Islet of Langerhans (tissue), 1 donor: ENCODE data around the gene MRPS7.

Experiments
- FAIRE-seq: peaks from one replicate; lab custom pipeline; 2011; peaks lifted over from hg19 to GRCh38; lab: Jason Lieb, UNC

MRPS7 gene

DNA sequence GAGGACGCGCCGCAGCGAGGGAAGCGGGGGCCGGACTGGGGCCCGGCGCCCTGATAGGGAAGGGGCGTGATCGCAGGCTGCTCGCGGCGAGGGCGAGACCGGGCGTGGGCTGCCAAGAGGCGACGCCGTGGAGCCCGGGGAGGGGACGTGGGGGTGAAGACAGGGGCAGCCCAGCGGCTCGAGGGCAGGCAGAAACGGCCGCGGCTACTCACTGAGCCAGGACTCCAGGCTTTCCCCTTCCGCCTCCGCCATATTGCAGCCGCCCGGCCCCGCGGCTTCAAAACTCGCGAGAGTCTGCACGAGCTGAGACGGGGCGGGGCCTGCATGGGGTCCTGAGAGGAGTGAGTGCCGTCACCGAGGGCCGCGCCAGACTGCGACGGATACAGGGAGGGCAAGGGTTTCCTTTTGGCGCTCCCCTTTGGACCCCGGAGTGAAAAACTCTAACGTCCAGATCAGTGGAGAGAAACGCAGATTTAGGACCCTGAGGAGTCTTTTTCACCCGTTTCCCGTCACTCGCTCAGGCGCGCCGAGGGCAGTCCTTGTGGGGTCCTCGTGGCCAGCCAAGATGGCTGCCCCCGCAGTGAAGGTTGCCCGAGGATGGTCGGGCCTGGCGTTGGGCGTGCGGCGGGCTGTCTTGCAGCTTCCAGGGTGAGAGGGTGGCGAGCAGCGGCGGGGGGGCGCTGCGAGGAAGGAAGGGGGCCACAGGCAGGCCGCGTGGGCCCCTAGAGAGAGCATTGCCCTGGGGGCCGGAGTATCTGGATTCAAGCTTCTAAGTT lies at the start of gene MRPS7, which contains the start of gene GGA3:
Gene MRPS7 (plus strand): TSS at position 544 of the 776 bp plus-strand sequence. CDS start 22 bp downstream, at position 566.
Gene GGA3 (minus strand): TSS at position 271 of the 776 bp plus-strand sequence. CDS start 19 bp downstream, at position 252.
- FAIRE-seq = no peak

DNA sequence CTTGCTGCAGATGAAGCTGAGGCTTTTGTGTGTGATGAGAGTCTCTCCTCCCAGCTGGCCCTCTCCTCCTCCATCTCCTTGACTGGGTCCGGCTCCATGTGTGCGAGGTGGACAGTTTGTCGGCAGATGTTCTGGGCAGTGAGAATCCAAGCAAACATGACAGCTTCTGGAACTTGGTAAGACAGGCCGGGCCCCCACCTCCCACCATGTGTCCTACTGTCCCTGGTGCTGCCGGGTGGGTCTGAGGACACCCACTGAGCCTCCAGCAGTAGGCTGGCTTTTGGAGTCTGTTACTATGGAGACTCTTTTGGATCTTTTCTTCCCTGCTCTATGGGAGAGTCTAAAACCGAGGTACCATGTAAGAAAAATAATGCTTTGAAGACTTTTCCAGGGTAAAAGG lies 43.5 kb upstream of the MRPS7 start:
- FAIRE-seq = no peak

DNA sequence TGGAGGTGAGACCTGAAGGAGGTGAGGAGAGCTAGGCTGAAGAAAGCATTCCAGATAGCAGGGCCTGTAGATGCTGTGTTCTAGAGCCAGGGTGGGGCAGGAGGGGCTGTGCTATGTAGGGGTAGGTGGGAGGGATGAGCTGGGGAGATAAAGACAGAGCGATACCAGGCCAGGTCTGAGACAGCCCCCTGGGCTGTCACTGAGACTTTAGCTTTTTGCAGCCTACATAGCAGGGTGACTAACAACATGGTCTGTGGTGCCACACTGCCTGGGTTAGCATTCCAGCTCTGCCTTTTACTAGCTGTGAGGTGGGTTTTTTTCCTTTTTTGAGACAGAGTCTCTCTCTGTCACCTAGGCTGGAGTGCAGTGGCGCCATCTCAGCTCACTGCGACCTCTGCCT lies 41.9 kb upstream of the MRPS7 start:
- FAIRE-seq = no peak

DNA sequence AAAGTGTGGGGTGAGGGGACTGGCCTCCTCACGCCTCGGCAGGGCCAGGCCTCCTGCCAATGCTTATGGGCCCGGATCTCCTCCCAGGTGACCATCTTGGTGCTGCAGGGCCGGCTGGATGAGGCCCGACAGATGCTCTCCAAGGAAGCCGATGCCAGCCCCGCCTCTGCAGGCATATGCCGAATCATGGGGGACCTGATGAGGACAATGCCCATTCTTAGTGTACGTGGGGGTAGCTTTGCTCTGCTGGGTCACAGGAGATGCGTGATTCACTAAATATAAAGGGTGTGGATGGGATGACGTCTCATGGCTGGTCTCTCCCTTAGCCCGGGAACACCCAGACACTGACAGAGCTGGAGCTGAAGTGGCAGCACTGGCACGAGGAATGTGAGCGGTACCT lies 36.7 kb upstream of the MRPS7 start:
- FAIRE-seq = no peak

DNA sequence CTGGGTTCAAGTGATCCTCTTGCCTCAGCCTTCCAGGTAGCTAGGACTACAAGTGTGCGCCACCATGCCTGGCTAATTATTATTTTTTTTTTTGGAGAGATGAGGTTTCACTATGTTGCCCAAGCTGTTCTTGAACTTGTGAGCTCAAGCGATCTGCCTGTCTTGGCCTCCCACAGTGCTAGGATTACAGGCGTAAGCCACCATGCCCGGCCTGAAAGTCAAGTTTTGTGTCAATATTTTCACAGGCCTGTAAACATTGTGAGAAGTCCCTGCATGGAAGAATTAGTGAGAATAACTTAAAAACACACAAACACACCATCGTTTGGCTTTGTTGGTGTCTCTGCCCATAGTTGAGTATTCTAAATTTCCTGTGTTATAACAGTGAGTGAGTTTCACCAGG lies 34.0 kb upstream of the MRPS7 start:
- no peak for FAIRE-seq

DNA sequence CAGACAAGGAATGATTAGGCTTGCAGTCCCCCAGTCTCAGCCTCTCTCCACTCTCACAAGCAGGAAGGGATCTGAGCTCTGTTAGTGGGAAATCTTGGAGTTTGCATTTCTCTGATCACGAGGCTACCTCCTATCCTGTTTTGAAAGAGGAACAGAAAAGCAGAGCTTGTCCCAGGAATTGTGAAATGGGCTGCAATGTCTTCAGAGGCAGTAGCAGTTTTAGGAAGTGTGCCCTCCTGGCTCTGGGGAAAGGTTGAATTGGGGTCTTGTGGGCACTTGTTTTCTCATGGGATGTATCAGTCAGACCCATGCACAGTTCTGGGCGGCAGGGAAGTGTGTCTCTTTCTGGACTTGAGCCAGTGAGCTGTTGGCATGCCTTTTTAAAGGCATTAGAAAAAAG lies 33.4 kb upstream of the MRPS7 start:
- no peak for FAIRE-seq

DNA sequence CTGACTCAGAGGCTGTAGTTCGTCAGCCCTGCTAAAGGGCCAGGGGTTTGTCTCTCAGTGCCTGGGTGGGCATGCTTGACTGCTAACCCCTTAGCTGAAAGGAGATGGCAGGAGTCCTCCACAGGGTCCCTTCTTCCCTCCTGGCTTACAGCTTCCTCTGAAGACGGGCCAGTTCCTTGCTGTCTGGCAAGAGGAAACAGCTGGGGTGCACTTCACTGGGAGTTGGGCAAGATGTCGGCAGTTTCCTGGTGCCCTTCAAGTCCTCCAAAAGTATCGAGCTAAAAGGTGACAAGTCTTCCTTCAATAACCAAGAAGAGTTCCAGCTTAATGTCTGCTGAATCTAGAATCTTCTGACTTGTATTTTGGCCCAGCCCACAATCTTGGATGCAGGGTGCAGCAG lies 32.8 kb upstream of the MRPS7 start:
- FAIRE-seq = no peak

DNA sequence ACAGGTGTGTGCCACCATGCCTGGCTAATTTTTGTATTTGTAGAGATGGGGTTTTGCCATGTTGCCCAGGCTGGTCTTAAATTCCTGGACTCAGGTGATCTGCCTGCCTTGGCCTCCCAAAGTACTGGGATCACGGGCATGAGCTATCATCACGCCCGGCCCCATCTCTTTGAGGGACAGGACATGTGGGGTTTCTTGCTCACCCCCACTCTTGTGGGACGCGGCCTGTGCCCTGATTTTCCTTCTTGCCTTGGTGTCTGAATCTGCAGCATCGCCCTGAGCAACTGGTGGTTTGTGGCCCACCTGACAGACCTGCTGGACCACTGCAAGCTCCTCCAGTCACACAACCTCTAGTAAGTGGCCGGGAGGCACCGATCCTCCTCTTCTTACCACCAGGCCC lies 30.6 kb upstream of the MRPS7 start:
- no peak for FAIRE-seq

DNA sequence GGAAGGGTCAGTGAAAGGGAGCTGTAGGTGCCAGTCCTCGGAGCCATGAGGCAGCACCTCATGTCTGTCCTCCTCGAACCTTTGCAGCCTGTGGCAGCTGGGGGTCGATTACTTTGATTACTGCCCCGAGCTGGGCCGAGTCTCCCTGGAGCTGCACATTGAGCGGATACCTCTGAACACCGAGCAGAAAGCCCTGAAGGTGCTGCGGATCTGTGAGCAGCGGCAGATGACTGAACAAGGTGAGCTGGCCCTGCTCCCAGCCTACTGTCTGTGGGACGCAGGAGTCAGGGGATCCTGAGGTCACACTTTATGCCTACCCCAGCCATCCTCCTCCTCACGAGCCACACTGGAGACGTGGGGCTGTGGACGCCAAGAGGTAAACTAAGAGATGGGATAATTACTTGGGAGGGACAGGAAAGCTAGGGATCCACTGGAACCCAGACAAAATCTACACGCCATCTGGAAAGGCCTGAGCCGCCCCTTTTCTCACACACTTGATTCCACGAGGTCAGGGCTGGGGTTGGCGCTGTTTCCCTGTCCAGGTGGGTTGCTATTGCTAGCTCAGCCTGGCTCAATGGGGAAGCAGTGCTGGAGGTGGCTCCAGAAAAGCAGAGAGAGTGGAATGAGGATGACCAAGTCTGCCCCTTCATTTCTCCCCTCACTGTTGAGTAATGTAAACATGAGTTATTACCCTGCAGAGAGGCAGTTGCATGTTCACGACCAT lies 29.8 kb upstream of the MRPS7 start:
- FAIRE-seq = no peak

DNA sequence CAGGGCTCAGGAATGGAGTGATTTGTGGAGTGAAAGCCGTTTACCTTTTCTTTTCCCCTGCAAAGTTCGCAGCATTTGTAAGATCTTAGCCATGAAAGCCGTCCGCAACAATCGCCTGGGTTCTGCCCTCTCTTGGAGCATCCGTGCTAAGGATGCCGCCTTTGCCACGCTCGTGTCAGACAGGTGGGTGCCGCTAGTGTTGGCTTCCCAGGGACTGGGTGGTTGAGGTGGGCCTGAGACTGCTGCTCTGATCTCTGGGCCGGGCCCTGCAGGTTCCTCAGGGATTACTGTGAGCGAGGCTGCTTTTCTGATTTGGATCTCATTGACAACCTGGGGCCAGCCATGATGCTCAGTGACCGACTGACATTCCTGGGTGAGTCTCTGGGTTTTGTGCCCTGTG lies 28.9 kb upstream of the MRPS7 start:
- FAIRE-seq = no peak

DNA sequence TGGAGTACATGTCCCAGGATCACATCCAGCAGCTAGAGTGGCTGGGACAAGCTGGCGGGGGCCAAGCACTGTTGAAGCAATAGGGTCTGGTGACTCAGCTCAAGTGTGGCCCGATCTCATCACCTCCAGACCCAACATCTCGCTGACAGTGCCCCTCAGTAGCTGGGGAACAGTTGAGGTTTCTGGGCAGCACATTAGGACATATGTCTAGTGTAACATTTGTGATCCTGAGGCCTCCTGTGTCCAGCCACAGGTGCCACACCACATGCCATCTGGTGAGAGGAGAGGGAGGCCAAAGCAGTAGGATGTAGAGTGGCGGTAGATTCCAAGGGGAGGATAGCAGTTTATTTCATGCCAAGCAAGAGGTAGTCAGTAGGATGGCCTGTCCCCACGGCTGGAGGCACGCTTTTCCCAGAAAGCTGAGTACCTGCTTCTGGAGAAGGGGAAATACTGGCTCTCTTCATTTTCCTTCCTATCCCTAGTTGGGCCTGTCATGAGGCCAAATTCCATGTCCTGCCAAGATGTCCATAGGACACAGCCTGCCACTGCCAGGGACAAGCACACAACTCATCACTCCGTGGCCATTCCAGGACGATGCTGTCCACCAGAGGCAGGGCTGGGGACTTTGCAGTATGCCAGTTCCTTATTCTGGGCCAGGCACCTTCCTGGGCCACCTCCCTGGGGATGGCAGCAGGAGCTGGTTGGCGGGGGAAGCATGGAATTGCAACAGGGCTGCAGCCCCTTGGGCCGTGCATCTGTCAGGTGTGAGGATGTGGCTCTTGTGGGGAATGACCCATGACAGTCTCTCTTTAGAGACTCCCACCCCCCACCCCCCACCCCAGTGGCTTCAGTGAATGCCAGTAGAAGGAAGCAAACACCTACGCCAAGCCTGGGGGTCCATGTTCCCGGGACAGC lies 24.3 kb upstream of the MRPS7 start:
- no peak for FAIRE-seq

DNA sequence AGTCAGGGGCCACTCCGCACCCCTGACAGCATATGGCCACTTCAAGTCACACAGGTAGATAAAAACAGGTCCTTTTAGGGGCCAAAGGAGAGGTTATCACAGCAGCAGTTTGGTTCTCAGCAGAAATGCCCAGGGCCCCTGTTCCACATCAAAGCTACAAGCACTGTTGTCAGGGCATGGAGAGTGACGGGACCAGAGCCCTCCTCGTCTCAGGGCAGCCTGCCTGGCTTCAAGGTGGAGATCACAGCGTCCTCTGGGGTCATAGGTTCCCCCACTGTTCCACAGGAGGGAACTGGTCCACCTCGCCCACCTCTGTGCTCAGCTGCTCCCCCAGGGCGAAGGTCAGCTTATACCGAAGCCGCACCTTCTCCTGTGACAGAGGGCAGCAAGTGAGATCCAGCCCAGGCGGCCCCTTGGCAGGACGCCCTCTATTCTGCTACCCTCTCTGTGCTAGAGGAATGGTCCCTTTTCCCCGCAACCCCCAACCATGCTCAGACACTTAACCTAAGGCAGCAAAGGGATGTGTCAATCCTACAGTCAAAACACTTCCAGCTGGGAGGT lies 23.6 kb upstream of the MRPS7 start:
- FAIRE-seq = no peak

DNA sequence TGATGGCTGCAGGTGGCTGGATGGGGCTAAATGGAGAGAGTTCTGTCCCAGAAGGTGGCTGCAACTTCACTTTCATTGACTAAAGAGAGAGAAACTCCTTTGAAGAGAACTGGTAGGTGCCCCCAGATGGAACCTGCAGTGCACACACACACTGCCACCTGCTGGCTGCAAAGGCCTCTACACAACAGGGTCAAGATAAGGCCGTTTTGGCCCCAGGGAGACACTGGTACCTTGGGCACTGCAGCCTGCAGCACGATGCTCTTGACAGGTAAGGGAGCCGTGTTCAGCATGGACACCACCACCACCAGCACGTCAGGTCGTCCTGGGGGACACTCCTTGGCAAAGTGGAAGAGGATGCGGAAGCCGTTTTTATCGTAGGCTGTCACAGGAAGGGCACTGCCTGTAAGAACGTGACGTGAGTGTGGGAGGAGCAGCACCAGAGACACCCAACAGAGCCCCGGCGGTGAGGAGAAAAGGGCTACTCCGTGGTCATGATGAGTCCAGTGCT lies 22.9 kb upstream of the MRPS7 start:
- FAIRE-seq = no peak

DNA sequence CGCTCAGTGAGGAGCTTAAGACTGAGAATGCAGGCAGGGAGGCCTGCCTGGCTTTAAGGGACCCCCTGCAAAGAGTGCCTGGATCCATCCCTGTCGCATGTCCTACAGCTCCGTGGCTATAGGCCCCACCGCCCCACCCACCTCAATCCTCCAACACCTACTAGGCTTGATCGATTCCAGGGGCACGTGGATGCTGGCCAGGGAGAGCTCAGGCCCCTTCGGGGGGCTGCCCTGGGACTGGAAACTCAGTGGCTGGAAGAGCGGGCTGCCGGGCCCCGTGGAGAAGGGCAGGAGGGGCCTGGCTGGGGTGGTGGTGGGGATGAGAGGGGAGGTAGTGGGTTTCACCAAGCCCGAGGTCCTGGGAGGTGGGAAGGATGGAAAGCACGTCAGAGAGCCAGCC lies 22.5 kb upstream of the MRPS7 start:
- no peak for FAIRE-seq

DNA sequence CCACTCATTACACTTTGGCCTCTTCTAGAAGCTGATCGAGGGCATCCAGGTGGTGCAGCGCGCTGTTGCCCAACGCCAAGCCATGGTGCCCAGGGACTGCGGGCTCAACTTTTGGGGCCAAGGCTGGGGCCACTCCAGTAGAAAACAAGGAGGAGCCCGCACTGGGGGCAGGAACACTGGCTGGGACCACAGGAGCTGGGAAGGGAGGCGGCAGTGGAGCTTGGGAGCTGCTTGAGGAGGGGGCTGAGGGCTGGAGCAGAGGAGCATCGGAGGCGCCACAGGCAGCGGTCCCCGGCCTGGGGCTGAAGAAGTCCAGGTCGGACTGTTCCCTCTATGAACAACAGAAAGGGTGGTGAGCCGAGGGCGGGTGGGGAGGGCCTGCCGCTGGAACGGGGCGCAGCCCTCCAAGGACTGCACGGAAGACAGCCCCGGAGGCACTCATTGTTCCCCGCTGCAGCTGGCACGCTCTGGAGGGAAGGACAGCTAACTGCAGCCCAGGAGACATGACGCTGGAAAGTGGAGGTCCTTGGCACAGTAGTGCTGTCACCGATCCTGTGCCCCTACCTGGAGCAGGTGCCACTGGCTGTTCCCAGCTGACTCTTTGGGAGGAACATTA lies 21.8 kb upstream of the MRPS7 start:
- no peak for FAIRE-seq

DNA sequence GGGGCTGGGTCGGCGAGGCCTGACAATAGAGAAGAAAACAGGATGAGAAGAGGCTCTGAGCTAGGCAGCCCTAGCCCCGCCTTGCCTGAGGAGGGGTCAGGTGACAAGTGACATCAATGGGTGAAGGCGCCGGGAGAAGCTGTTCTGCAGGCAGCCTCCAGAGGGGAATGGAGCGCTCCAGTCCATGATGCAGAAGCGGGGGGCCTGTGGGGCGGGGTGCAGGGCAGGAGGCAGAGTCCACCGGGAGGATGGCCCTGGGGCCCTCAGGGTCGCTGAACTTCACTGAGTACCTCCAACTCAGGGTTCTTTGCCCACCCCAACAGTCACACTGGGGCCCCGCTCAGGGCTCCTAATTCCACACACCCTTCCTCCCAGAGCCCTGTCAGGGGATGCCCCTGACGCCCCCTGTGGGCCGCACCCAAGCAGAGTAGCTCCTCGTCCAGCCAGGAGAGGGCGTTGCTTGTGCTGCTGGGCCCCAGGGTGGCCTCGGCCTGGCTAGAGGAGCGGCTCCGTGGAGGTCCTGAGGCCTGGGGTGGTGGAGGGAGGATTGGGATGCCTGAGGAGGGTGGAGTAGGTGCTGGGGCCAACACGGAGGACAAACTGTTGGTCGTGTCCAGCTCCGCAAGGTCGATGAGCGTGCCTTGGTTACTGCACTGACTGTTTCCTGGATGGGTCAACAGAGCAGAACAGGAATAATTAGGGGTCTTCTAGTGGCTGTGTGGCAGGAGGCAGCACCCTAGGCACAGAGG lies 21.1 kb upstream of the MRPS7 start:
- no peak for FAIRE-seq

DNA sequence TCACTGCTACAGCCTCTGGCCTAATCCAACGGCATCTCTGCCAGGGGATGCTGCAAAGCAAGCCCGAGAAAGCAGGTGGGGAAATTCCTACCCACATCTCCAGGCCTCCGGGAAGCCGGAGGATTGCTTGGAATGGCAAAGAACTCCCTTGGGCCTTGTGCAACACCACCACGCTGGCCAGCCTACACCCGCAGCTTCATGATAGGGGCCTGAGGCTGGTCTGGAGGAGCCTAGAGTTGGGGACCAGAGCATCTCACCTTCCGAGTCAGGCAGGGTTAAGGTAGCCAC lies 20.6 kb upstream of the MRPS7 start:
- no peak for FAIRE-seq

DNA sequence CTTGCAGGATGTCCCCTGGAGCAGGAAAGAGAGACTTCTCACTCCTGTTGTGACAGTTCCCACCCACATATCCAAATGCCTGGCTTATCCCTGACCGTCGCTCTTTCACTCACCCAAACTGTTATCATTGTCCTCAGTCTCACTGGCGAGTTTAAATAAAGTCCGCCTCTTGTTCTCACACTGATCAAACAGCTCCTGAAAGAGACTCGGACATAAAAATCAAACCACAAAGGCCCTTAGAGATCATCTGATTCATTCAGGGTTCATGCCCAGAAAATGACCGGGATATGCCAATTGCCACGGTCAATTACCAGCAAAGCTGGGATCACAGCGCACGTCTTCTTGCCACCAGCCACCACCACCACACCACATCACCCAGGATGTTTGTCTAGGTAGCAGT lies 20.2 kb upstream of the MRPS7 start:
- FAIRE-seq = no peak

DNA sequence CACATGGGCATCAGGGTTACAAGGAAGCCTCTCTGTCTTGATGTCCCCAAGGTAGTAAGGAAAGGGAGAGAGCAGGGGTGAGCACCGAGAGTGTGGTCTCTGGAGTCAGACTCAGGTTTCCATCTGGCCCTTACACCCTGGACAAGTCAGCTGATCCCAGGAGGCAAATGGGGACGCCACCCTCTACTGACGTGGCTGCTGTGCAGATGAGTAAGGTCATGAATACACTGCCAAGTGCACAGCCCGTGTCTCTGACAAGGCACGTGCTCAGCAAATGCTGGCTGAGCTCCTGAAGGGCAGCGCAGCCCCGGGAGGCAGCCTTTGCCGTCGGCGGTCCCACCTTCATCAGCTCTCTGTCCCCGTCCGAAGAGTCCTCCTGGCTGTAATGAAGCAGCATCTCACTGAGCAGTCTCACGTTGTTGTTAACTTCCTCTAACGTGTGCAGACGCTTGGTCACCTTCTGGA lies 19.7 kb upstream of the MRPS7 start:
- no peak for FAIRE-seq

DNA sequence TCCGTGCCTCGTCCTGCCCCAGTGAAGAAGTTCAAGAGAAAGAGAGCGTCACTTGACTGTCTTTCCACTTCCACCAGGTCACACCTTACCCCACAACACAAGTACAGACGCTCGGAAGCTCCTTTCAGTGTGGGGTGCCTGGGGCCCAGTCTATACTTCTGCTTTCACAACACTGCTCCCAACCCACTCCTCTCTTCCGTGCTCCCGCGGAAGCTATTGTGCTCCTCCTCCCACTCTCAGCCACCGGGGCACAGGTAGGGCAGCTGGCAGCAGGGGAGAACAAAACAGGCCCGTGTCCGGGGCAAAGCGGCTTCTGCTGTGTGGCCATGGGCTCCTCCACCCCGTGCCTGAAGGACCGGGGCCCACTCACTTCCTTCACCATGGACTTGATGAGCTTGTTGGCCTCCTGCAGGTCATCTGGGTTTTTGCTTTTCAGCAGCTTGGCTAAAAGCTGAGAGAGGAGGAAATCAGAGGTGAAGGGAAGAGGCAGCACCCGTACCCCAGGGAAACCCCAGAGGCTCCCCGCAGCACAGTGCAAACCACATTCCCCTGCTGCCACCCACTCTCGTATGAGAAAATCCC lies 19.1 kb upstream of the MRPS7 start:
- FAIRE-seq = no peak
